A549 (cell line): Measurements from ENCODE around the gene MYLK. TPM values are rescaled to one million over a fixed set of nuclear protein-coding genes. Genes with fewer than 3 reads are reported as not detected.
A peak's percentile ranks its signal among the peaks of the same experiment; 100 is the strongest.

Experiments
- ATAC-seq, 2 experiments: fragments of 200-7000 bp in 1 of 2; fragments of >200 bp in 1 of 2; cut with Nextera tagmentation in 1 of 2; cut with Tn5 transposase in 1 of 2; 3 replicates each; pipeline versions ENCODE4 v1.8.0 to v1.9.1; 2018 to 2020; ENCODE audit warnings: mild to moderate bottlenecking in 1 of 2, moderate library complexity in 1 of 2
- CTCF ChIA-PET: fragments of 300-600 bp; sonication (Branson Sonifier 250); formaldehyde crosslinking; extraction: SDS; loops from one replicate; lab custom pipeline; 2021; ENCODE audit warnings: antibody characterized with exemption, inconsistent platforms; lab: Yijun Ruan, JAX
- POLR2A ChIA-PET: fragments of 350-600 bp; formaldehyde crosslinking; extraction: SDS; loops from one replicate; lab custom pipeline; 2021; ENCODE audit warnings: antibody characterized with exemption, inconsistent platforms; lab: Yijun Ruan, JAX
- DNase-seq, 2 experiments: peaks; one replicate each; pipeline versions ENCODE4 v3.0.0 to v3.0.0-alpha.2; 2011 to 2016; ENCODE audit warnings: low read depth in 1 of 2, low spot score in 1 of 2
- FAIRE-seq: peaks from 2 replicates; lab custom pipeline; 2011; peaks lifted over from hg19 to GRCh38; lab: Jason Lieb, UNC
- H3K27ac ChIP-seq, 2 experiments: fragments of >200 bp; sonication (Bioruptor Twin); formaldehyde crosslinking; 3 replicates each; pipeline ENCODE4 v1.5.1; 2016 to 2017
- H3K4me1 ChIP-seq: fragments of >200 bp; sonication (Bioruptor Twin); formaldehyde crosslinking; 3 replicates; pipeline ENCODE4 v1.6.1; 2016
- H3K4me2 ChIP-seq: fragments of >200 bp; sonication (Bioruptor Twin); formaldehyde crosslinking; 3 replicates; pipeline ENCODE4 v1.6.1; 2016
- H3K4me3 ChIP-seq: fragments of >200 bp; sonication (Bioruptor Twin); formaldehyde crosslinking; 3 replicates; pipeline ENCODE4 v1.5.1; 2016
- H3K9me3 ChIP-seq: fragments of >200 bp; sonication (Bioruptor Twin); formaldehyde crosslinking; 3 replicates; pipeline ENCODE4 v1.6.1; 2016
- BCL3 ChIP-seq: fragments of >200 bp; sonication (Bioruptor Twin); formaldehyde crosslinking; IDR thresholded peaks from 3 replicates; pipeline ENCODE4 v1.6.1; 2016
- ELK1 ChIP-seq: fragments of 150-350 bp; IDR thresholded peaks from 2 replicates; pipeline ENCODE4 v1.6.1; 2014; ENCODE audit warnings: low read depth, mild to moderate bottlenecking, low read length
- HMGXB4 ChIP-seq: fragments of 250-450 bp; sonication (Bioruptor Pico); IDR thresholded peaks from 2 replicates; pipeline ENCODE4 v1.5.0; 2021; ENCODE audit warnings: mild to moderate bottlenecking, moderate library complexity, borderline replicate concordance
- MAZ ChIP-seq: fragments of 150-350 bp; IDR thresholded peaks from 2 replicates; pipeline ENCODE4 v1.6.1; 2014; ENCODE audit warnings: antibody characterized with exemption, low read depth, low read length, borderline replicate concordance
- MYC ChIP-seq: IDR thresholded peaks from 2 replicates; pipeline ENCODE4 v1.6.1; 2012; ENCODE audit warnings: mild to moderate bottlenecking, inconsistent platforms, low read length, improper control_type of control experiment, borderline replicate concordance
- NFE2L2 ChIP-seq: fragments of 150-350 bp; conservative IDR thresholded peaks from 2 replicates; pipeline ENCODE4 v1.6.1; 2014; ENCODE audit warnings: low read length
- NR3C1 ChIP-seq: fragments of >200 bp; sonication (Bioruptor Twin); formaldehyde crosslinking; IDR thresholded peaks from 3 replicates; pipeline ENCODE4 v1.6.1; 2017
- PBX3 ChIP-seq: IDR thresholded peaks from 2 replicates; pipeline ENCODE4 v1.6.1; 2012
- POLR2A ChIP-seq: IDR thresholded peaks from 2 replicates; pipeline ENCODE4 v1.6.1; 2012; ENCODE audit warnings: mild to moderate bottlenecking, low read length
- RARB ChIP-seq: fragments of 250-450 bp; sonication (Bioruptor Pico); IDR thresholded peaks from 2 replicates; pipeline ENCODE4 v1.8.0; 2021; ENCODE audit warnings: mild to moderate bottlenecking, moderate library complexity
- REST ChIP-seq: fragments of 200-600 bp; sonication (generic); IDR thresholded peaks from 2 replicates; pipeline ENCODE4 v1.6.1; 2016; ENCODE audit warnings: antibody characterized with exemption, mild to moderate bottlenecking, moderate library complexity
- RNF2 ChIP-seq: fragments of 200-600 bp; sonication (generic); IDR thresholded peaks from 2 replicates; pipeline ENCODE4 v1.6.1; 2016; ENCODE audit warnings: low read depth, mild to moderate bottlenecking, antibody characterized with exemption, moderate library complexity, borderline replicate concordance
- SMC3 ChIP-seq: fragments of >200 bp; sonication (Bioruptor Twin); formaldehyde crosslinking; IDR thresholded peaks from 3 replicates; pipeline ENCODE4 v1.6.1; 2018; ENCODE audit warnings: inconsistent platforms
- TFCP2L1 ChIP-seq: fragments of 250-450 bp; sonication (Bioruptor Pico); IDR thresholded peaks from 2 replicates; pipeline ENCODE4 v1.5.0; 2021; ENCODE audit warnings: mild to moderate bottlenecking
- USF2 ChIP-seq: fragments of 450-650 bp; IDR thresholded peaks from 2 replicates; pipeline ENCODE4 v1.6.1; 2014; ENCODE audit warnings: antibody characterized with exemption
- ZSCAN20 ChIP-seq: fragments of 250-450 bp; sonication (Bioruptor Pico); IDR thresholded peaks from 2 replicates; pipeline ENCODE4 v1.8.0; 2022; ENCODE audit warnings: mild to moderate bottlenecking, moderate library complexity
- WGBS: methylation state at CpG from one replicate; pipeline ENCODE4 v1.1.6; 2017; ENCODE audit errors: missing lambda C conversion rate; 5-methylcytosine and 5-hydroxymethylcytosine counted together
- polyA plus RNA-seq, 4 experiments: library from polyadenylated mRNA; depleted of rRNA in 3 of 4; stranded (reverse); fragments of >200 nt; fragmentation: RNase III in 1 of 4; extraction: RNeasy Plus Mini Kit Qiagen cat#74134 plus additional on column Dnase treatment in 1 of 4; gene quantifications; 2 replicates in 3 of 4; 3 replicates in 1 of 4; pipeline ENCODE4 v1.2.3, GENCODE V29; 2011 to 2017

The MYLK gene
- polyA plus RNA-seq, 2 of the 4 experiments (the other 2 are of a cell fraction) = 16.9 to 17.4 TPM

GRCh38 chr3:123799544-123800361, 84.4 kb downstream of the MYLK start:
- ATAC-seq (peak; percentile 79 to 82), FAIRE-seq (no peak), DNase-seq (peak; percentile 18 to 38)
- H3K4me2 ChIP-seq = peak overlapping the region; percentile 79
- H3K4me3 ChIP-seq = peak overlapping the region; percentile 29; the same call in 1 of the 3 replicates
- peaks cover 17% of the 10 kb centered on the region for H3K4me1 ChIP-seq
- WGBS = 52% methylated on average over 22 of the region's 22 CpGs
- peak overlapping the region; percentile 65 to 74 for H3K27ac ChIP-seq
- H3K9me3 ChIP-seq = no peaks in the 10 kb centered on the region
- TF ChIP-seq ELK1 (no peak), POLR2A (no peak), NR3C1 (no peak), PBX3 (no peak), SMC3 (no peak), ZSCAN20 (CRISPR knock-in tag) (no peak), MYC (no peak), BCL3 (no peak), REST (no peak), HMGXB4 (CRISPR knock-in tag) (no peak), RARB (CRISPR knock-in tag) (no peak), NFE2L2 (no peak), TFCP2L1 (CRISPR knock-in tag) (no peak), MAZ (no peak), USF2 (no peak), RNF2 (no peak)
- ChIA-PET POLR2A (no interaction called here), CTCF (interaction anchor here (0.7 to 1.8 kb wide), 4 partner anchors 9 to 240 kb away, joined by 3 to 4 read pairs (median 3); no protein-coding TSS in a partner anchor)
